GM21528 (cell line): ENCODE data around the gene TBCC.

Source experiments
- ATAC-seq: cut with Tn5 transposase; IDR thresholded peaks from one replicate; pipeline ENCODE4 v1.9.1; 2021; ENCODE audit warnings: mild to moderate bottlenecking, moderate library complexity; ENCODE audit not compliant: unreplicated experiment, low FRiP score

TBCC gene, protein sequence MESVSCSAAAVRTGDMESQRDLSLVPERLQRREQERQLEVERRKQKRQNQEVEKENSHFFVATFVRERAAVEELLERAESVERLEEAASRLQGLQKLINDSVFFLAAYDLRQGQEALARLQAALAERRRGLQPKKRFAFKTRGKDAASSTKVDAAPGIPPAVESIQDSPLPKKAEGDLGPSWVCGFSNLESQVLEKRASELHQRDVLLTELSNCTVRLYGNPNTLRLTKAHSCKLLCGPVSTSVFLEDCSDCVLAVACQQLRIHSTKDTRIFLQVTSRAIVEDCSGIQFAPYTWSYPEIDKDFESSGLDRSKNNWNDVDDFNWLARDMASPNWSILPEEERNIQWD

DNA sequence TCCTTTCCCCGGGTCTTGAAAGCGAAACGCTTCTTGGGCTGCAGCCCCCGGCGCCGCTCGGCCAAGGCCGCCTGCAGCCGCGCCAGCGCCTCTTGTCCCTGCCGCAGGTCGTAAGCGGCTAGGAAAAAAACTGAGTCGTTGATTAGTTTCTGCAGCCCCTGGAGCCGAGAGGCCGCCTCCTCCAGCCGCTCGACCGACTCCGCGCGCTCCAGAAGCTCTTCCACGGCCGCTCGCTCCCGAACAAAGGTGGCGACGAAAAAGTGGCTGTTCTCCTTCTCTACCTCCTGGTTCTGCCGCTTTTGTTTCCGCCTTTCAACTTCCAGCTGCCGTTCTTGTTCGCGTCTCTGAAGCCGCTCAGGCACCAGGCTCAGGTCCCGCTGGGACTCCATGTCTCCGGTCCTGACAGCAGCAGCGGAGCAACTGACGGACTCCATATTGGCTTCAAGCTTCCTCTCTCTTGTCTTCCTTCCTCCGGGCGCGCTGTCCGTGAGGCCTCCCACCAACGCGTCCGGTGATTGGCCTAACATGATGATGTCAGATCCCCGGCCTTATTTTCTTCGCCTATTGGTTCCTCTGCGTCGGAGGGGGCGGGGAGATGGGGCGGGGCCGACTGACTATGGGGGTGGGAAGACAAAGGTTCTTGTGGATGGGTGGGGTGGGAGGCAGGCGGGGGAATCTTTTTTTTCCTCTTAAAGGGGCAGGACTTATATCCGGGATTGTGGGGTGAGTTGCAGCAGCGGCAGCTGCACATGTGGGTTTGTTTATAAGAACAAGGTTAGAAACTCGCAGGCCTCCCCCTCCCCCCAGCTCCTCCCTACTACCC, at the start of gene TBCC:
Gene TBCC, minus strand, starts transcription at position 464 of the 823 bp plus-strand sequence. Its CDS starts 30 bp downstream, at position 434.
- peak; percentile 71 for ATAC-seq

DNA sequence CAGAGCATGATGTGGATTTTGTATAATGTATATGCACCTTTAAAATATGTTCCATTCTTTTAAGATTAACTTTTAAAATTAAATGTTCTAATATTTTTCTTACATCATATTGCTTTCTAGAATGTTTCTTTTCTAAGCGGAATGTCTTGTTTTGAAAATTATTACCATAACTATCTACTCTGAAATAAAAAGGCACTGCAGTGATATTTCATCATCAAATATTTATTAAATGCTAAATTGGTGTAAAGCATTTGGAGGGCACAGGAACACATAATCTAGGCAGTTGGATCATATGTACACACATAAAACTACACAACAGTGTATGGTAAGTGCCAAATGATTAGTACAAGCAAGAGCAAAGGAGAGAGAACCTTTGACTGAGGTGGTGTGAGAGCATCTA, 49.7 kb upstream of the TBCC start:
- no peak for ATAC-seq

DNA sequence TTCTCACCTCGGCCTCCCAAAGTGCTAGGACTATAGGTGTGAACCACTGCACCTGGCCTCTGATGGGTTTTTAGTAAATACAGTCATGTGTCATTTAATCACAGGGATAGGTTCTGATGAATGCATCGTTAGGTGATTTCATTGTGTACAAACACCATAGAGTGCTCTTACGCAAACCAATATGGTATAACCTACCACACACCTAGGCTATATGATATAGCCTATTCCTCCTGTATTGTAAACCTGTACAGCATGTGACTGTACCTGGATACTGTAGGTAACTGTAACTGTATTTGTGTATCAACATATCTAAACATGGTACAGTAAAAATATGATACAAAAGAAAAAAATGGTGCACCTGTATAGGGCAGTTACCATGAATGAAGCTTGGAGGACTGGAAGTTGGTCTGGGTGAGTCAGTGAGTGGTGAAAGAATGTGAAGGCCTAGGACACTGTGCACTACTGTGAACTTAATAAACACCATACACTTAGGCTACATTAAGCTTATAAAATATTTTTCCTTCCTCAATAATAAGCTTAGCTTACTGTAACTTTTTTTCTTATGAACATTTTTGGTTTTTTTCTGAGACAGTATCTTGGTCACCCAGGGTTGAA, 45.9 kb upstream of the TBCC start:
- ATAC-seq, result no peak

DNA sequence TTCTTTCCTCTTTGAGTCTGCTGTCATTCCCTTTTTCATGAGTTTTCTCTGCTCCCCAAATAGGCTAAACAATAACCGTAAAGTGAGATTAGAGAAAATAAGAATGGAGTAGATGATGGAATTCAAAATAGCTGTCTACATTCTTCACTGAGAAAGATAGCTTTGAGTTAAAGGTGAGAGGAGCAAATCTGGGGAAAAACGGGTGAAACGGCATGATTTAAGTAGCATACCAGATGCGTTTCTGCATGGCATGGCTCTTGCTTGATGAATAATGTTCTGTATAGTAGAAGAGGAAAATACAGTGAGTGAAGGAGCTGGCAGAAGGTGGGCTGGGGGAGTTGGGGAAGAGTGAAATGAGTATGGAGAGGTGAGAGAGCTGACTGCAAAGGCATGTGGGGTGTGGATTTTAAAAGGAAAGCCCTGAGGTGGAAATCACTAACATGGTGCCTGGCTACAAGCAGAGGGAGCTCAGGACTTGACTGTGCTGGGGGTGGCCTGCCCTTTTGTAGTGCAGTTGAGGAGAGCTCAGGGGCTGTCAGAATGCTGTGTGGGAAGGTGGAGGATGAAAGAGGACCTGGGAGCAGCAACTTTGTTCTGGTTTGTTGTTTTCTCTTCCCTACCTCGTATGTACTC, 44.8 kb upstream of the TBCC start:
- no peak for ATAC-seq

DNA sequence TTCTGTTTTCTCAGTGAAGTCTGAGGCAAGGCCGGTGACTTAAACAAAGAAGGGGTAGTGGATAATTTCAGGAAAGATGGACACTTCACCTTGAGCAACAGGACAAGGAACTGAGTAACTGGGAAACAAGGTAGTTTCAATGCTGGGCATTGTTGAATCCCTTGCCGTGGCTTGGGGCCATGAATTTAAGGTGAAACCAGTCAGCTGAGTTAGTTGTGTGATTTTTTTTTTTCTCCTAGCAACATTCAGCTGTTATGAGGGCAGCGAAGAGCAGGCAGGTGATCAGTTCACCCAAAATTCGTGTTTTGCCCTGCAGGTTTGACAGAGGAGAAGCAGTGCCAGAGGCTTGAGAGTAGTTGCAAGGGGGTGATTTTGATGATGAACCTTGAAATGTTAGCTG, 42.8 kb upstream of the TBCC start:
- ATAC-seq, result no peak

DNA sequence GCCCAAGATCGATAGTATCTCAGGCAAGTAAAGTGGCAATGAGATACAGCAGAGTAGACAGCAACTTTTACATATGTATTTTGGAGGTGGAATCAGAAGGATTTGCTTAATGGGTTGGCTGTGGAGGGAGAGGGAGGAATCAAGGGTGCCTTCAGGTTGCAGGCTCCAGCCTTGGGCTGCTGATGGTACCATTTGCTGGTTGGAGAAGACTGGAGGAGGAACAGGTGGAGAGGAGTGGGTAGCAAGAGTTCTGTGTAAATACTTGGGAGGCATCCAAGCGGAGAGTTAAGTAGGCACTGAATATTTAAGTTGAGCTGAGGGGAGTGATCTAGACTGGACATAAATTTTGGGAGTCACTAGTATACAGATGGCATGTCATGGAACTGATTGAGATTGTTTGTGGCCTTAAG, 41.2 kb upstream of the TBCC start:
- ATAC-seq, result no peak

DNA sequence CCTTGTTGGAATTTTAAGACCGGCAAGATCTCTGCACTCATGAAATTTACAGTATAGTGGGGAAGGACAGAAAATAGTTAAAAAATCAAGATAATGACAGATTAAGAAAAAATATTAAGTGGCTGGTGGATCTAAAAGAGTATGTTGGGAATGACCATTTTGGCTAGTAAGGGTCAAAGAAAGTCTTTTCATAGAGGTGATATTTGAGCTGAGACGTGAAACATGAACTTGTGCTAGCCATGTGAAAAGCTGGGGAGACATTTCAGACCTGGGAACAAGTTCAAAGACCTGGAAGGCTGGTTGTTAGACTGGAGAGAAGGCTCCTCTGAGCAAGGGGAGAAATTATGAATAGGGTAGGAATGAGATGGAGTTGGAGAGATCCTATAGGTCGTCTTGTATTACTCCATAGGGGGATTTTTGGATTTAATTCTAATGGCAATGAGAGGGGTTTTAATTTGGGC, 40.7 kb upstream of the TBCC start:
- no peak for ATAC-seq

DNA sequence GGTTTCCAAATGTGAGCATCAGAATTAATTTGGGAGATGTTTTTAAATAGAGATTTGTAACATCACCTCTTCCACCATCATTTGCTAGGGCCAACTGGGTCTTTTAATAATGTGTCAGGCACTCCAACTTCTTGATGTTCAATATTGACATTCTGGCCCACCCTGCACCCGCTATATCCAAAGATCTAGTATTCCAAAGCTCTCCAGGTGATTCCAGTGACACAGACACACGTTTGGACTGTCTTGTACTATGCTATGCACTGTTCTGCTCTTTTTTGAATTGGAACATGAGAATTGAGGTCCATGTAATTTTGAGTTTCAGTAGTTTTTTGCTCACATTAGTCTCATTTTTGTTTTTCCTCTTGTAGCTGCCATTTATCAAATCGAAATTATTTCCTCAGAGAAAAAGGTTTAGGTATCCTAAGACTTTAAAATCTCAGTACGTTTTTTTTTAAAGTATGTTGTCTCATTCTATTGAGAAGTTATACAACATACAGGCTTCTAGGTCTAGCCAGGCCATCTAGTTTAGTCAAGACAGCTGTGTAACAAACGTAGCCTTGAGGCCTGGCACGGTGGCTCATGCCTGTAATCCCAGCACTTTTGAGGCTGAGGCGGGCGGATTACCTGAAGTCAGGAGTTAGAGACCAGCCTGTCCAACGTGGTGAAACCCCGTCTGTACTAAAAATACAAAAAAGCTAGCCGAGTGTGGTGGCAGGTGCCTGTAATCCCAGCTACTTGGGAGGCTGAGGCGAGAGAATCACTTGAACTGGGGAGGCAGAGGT, 39.0 kb upstream of the TBCC start:
- ATAC-seq, result no peak

DNA sequence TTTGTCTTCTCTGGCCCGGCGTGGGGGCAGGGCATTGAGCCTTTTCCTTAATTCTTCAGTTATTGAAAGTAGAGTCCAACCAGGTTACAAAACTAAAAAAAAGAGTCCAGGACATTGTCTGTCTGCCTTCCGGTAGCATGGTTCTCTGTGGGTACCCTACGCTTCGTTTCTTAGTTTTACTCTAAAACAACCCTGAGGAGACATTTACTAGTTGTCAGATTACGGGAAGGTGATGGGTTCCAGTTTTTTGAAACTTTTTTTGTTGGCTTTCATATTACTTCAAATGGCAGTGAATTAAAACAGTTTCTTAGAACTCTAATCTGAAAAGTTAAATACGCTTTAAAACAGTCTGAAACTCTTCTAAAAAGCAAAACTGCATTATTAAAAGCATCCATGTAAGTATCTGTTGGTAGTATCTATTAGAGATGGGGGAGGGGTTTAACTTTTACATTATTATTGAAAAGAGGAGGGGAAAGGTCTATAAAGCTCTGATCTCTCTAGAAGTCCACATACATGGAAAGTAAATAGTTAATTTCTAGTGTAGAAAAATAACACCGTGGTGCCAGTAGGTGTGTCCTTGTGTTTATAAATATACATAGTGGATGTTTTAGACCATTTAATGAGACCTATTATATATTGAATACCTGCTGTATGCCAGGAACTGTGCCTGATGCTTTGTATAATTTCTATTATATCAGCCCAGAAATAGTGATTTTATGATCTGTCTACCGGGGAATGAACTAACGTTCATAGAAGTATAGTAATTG, 38.2 kb upstream of the TBCC start:
- ATAC-seq, result peak; percentile 3

DNA sequence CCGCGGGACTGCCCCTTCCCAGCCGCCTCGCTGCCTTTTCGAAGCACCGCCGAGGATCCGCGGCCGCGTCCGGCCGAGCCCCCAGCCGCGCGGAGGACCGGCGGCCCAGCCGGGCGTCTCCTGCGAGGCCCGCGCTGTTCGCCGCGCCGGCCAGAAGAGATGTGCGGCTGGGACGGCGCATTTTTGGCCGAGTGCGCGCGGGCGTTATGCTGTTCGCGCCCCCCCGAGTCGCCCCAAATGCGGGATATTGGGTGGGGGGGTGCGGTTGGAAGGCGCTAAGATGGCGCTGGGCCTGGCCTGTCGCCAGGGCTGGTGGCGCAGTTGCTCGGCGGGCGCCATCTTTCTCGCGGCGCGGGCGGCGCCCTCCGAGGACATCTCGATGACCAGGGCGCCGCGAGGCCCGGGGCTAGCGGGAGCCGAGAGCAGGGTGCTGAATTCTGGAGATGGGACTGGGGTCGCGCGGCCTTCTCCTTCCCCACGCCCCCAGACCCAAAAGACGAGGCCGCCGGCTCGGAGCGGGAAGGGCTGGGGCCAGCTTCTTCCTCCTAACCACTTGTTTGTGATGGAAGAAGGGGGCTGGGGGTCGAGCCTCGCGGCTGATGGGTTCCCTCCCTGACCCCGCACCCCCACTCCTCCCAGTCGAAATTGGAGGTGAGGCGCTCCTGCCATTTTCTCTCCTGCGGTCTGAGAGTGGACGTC, 37.4 kb upstream of the TBCC start:
- ATAC-seq, result peak; percentile 53

DNA sequence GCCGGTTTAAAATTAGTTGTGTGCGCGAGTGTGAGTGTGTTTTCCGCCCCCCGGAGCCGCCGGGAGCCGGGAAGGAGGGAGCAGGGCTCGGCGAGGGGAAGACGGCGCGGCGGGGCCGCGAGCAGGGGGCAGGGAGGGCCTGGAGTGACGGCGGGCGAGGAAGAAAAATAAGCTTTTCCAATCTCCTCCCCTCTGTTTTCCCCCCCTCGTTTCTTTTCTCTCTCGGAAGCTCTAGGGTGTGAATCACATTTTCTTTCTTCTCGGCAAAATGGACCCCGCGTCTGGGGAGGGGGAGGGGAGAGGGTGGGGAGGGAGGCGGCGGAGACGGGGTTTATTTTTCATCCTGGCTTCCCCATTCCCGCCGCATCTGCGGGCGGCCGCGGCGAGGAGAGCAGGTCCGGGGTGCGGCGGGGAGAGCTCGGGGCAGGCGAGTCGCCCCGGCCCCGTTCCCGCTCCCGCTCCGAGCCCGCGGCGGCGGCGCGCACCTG, 36.8 kb upstream of the TBCC start:
- peak; percentile 9 for ATAC-seq

DNA sequence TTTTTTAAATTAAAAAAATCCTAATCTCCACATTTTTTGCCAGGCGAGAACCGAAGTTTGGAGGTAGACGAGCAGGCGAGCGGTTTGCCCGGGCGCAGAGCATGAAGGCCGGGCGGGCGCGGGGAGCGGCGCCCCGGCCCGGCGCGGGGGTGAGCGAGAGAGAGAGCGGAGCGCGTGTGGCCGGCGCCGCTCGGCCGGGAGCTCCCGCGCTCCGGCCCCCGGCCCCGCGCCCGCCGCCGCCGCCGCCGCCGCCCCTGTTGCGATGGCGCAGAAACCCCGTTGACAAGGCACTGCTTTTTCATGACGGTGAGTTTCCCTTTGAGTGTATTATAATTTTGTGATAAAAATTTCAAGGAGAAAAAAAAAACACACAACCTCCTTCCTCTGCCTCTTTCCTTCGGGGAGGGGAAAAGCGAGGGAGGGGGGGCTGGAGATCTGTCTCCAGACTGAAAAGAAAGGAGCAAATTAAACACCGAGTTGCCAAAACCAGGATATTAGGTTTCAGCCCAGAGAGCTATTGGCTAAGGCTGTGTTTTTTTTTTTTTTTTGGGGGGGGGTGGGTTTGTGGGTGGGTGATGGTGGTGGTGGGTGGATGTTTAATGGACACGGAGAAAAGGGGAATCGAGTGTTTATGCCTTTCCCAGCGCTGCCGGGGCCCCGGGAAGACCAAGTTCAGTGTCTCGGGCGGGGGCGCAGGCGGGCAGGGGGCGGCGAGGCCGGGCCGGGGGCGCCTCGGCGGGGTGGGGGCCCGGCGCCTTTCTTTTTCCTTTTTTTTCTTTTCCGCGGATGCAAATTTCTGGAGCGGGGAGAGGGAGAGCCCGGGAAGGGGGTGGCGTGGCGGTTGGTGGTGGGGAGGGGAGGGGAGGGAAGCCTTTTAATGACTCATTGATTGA, 36.1 kb upstream of the TBCC start, which contains the start of gene BICRAL:
Gene BICRAL, plus strand, starts transcription at position 257 of the 893 bp plus-strand sequence. CDS start 39,971 bp downstream, outside the sequence.
- no peak for ATAC-seq

DNA sequence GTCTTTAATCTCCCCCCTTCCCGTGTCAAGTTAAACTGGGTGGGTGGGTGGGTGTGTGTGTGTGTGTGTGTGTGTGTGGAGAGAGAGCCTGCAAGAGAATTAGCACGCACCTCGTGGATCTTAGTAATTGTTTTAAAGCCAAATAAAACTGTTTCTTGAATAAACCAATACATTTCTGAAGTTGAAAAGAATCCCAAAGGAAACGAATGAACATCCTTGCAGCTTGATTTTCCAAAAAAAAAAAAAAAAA, 35.6 kb upstream of the TBCC start:
- ATAC-seq, result no peak

DNA sequence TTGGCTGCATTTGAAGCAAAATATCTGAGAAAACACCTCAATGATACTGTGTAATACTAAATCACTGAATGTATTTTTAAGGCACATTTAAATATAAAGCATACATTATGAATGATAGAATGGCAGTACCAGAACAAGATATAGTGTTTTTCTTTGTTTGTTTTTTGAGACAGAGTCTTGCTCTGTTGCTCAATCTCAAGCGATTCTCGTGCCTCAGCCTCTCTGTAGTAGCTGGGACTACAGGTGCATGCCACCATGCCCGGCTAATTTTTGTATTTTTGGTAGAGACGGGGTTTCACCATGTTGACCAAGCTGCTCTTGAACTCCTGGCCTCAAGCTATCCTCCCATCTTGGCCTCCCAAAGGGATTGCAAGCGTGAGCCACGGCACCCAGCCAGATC, 33.6 kb upstream of the TBCC start:
- no peak for ATAC-seq

DNA sequence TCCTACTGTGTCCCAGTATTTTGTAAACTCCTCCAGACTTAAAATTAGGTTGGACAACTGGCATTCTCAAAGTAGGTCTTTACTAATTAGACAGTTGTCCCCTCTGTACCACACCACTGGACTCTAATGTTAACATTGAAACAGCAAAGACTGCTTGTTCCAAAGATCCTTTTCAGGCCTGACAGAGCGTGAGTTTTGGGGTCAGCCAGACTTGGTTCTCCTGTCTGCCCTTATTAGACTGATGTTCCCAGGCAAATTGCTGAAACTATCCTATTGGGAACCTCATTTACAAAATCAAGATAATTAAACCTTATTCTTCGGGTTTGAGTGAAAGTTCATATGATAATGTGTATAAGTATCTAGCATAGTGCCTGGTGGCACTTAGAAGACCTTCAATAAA, 32.2 kb upstream of the TBCC start:
- no peak for ATAC-seq

DNA sequence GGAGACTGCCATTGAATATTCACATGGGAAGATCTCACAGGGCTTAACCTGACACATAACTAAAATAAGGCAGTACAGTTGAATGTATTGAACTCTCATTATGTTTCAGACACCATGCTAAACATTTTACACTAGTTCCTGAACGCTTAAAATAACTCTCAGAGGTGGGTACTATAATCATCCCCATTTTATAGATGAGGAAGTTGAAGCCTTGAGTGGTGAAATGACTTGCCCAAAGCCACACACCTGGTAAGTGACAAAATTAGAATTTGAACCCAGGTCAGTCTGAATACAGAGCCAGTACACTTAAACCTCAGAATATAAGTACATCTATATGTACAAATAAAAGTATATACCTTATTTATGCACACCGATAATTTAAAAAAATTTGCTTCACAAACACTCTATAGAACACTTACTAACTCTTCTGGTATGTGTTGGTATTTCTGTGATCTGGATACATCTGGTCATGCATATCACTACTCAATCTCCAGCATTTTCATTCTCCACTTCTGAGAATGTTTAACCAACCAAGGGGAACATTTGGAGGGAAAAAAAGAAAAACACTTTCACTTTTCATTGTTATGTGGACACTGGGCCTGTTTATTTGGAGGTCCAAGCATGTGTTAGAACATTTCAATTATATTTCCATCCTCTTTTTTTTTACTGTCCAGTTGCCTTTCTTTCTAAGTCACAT, 31.4 kb upstream of the TBCC start:
- no peak for ATAC-seq

DNA sequence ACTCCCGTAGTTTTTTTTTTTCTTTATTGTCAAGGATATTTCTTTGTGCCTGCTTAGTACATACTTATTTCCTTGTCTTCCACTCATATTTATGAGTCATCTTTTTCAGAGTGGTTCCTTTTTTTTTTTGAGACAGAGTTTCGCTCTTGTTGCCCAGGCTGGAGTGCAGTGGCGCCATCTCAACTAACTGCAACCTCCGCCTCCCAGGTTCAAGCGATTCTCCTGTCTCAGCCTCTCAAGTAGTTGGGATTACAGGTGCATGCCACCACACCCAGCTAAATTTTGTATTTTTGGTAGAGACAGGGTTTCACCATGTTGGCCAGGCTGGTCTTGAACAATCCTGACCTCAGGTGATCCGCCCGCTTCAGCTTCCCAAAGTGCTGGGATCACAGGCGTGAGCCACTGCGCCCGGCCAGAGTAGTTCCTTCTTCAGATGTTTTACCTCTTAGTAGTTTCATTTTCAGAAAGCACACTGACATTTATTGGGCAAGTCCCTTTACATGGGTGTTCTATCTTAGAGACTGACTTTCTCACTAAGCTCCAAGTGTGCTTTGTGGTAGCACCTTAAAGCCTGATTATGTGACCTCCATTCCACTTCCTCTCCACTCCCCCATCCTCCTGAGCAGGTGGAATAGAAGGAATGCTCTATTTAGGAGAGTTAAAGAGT, 29.1 kb upstream of the TBCC start:
- ATAC-seq, result peak; percentile 44
